T follicular helper cell (primary cell): ENCODE data around the gene RNF225.
A peak's percentile ranks its signal among the peaks of the same experiment; 100 is the strongest.
"Not testable (repeated sequence)": the region's sequence is repeated elsewhere in the genome, so short reads cannot be mapped to it uniquely, and the experiment has no call there.

Experiments used
- DNase-seq: peaks from one replicate; pipeline ENCODE4 v3.0.0-alpha.2; 2020; ENCODE audit warnings: low read depth

Gene RNF225

DNA sequence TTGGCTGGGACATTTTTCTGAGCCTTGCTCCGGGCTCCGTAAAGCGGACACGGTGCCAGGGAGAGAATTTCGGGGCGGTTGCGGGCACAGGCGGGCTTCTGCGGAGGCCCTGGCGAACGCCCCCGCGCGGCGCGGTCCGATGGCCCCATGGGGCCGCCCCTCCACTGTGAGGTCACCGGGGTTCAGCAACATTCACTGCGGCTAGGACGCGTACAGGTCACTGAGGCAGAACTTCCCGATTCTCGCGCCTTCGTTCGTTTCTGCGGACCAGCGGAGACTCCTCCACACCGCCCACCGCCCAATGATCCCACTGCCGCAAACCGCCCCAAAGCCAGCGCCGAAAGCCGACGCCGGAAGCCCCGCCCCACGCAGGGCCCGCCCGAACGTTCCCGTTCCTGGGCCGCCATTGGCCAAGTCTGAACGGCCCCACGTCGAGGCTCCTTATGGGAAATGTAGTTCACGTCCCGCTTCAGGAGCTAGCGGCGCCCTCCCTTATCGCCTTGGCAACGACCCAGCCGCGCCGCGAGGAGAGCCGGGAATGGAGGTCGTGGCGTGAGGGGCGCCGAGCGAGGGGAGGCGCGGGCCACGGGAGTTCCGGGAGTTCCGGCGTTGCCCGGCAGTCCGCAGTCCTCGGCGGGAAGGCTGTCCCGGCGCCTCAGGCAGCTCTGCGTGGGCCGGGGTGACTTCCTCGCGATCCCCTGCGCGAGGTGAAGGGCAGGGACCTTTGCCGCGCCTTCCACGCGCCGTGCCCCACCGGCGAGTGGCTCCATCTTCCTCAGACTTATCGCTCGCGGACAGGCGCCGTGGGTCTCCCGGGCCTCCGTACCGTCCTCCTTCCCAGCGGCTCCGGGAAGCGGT lies 12.9 kb downstream of the RNF225 start, which contains the start of gene ZNF584:
Gene ZNF584 (plus strand): TSS at position 498 of the 858 bp plus-strand sequence. CDS start 499 bp downstream, outside the sequence.
- peak; percentile 88 for DNase-seq

DNA sequence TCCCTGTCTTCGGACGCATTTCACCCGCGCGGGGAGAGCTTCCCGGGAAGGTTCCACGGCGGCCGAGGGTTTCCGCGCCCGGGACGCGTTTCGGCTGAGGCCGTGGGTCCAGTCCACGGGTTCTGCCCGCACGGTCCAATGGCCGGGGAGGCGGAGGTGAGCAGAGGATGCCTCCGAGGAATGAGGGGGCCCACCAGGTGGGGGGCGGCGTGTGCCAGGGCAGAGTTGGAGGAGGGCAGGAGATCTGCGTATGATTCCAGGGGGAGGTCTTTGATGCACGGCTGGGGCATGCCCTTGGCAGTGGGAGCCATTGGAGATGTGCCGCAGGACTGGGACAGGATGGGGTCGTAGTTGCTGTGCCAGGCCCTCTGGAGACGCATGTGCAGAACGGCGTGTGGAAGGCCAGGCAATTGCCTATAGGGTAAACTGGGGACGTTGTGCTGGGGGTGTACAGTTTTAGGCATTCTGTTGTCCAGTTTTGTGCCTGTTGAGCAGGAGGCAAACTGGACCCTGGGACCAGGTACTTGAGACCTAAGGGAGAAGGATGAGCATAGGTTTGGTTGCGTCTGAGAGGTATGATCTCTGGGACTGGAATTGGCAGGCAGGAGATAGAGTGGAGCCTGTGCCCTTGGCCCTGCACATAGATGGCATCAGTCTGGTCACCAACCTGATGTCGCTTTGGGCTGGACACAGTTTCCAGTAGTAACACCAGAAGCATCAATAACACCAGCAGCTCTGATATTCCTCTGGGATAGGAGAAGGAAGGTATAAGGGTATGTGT lies 13.7 kb downstream of the RNF225 start:
- DNase-seq: no peak

DNA sequence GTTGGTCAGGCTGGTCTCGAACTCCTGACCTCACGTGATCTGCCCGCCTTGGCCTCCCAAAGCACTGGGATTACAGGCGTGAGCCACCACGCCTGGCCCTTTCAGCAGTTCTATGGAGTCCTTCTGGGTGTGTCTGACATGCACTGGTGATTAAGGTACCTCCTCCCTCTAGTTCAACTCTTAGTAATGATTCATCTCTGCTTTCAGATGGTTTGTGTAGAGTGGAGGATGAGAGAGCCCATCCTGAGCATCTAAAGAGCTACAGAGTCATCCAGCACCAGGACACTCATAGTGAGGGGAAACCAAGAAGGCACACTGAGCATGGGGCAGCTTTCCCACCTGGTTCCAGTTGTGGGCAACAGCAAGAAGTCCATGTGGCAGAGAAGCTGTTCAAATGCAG lies 21.1 kb downstream of the RNF225 start:
- no peak for DNase-seq

DNA sequence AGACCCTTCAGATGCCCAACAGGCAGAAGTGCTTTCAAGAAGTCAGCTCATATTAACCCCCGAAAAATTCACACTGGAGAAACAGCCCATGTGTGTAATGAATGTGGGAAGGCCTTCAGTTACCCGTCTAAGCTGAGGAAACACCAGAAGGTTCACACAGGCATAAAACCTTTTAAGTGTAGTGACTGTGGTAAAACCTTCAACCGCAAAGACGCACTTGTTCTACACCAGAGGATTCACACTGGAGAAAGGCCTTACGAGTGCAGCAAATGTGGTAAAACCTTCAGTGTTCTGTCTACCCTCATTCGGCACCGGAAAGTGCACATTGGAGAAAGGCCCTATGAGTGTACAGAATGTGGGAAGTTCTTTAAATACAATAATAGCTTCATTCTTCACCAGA lies 21.6 kb downstream of the RNF225 start:
- no peak for DNase-seq

DNA sequence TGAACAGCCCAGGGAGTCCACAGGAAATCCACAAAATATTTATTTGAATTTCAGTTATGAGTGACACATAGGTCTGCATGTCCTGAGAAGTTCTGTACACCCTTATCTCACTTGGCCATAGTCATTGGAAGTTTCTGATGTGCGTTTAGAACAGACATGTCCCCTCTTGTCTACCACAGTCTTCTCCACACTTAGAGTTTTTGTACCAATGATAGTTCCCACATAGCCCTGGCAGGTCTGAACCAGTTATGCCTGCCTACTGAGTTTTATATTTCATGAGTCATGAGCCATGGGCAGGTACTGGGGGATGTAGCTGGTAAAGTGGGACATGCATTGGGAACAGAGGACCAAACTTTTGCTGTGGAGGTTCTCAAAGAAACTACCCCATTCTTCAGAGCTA lies 33.2 kb downstream of the RNF225 start:
- no peak for DNase-seq

DNA sequence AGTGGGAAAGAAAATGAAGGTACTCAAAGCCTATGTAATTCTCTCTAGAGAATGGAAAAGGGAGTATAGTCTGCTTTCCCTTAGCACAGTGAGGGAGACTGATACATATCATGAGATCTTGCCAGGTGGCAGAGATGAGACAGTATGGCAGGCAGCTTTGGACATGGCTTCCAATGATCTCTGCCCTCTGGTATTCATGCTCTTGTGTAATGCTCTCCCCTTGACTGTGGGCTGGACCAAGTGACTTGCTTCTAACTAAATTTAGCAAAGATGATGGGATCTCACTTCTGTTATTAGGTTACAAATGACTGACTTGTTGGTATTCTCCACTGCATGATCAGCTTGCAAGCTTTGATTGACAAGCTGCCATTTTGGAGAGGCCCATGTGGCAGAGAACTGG lies 34.3 kb downstream of the RNF225 start:
- DNase-seq: no peak

DNA sequence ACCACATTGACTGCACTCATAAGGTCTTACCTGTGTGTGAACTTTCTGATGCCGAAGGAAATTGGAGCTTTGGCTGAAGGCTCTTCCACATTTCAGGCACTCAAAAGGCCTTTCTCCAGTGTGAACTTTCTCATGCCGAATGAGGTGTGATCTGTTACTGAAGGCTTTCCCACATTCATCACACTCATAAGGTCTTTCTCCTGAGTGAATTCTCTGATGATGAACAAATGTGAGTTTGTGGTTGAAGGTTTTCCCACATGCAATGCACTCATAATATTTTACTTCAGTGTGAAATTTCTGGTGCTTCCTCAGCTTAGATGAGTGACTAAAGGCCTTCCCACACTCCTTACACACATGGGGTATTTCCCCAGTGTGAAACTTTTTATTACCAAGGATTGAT lies 38.8 kb downstream of the RNF225 start:
- DNase-seq: no peak

DNA sequence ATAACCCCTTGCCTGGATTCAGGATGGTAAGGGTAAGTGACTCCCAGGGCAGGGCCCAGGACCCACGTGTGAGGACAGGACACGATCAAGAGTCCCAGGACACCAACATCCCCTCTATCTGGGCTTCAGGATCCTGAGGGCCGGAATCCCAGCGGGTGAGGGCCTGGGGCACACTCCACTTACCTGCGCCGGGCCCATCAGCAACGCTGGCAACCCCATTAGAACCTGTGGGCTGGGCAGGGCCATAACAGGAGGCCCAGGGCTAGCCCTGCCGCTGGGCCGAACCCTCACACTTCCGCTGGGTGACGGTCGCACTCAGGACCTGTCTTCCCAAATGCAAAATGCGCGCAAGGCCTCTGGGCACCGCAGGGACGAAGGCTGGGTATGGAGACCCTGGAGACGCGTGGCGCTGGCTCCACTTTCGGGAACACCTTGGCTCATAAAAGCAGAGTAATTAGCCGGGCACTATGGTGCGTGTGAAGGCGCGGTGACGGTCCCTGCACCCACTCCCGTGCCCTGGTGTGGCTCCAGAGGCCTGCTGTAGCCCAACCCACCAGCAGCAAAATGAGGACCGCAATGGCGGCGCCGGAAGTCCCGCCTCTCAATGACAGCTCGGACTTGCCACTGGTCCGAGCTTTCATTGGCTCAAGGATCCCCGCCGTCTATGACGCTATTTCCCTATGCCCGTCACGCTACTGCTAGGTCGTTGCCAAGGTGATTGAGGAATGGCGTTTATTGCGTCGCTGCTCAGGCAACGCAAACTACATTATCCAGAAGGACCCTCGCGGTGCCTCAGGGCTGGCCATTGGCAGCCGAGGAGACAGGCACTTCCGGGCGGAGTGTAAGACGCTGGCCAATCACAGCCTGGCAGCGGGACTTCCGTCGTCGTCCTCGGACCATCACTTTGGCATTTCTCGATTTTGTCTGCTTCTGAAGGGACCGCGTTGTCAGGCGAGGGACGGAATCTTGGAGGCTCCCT lies 44.4 kb downstream of the RNF225 start, which contains the start of gene ZNF132:
Gene ZNF132 (minus strand): TSS at position 578 of the 979 bp plus-strand sequence. CDS start 332 bp downstream, at position 246.
- DNase-seq: peak; percentile 92

DNA sequence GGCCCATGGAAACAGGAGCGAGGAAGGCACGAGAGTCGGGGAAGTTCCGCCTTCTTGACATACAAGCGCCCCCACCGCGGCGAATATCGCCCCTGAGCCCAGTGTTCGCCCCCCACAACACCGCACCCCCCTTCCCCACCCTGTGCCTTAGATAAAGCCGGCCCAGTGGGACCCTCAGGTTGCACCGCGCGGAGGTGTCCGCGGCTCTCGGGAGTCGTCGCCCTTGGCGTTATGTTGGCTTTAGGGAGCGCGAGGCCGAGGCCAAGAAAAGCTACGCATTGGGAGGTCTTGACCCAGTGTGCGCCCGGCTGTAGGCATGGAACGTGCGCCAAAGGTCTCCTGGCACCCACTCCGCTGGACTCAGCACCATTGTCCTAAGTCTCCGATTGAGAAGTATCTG lies 45.1 kb downstream of the RNF225 start:
- DNase-seq: no peak

DNA sequence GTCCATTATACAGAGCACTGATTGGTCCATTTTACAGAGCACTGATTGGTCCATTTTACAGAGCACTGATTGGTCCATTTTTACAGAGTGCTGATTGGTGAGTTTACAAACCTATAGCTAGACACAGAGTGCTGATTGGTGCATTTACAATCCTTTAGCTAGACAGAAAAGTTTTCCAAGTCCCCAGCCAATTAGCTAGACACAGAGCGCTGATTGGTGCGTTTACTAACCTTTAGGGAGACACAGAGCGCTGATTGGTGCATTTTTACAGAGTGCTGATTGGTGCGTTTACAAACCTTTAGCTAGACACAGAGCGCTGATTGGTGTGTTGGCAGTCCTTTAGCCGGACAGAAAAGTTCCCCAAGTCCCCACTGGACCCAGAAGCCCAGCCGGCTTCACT lies 47.5 kb downstream of the RNF225 start:
- not testable (repeated sequence) for DNase-seq
